Esophagus squamous epithelium (tissue), 4 donors: ENCODE results near the gene FOXJ3.

Experiments
- POLR2A ChIP-seq, 4 donors: fragments of 450-650 bp; IDR thresholded peaks; one replicate each; pipeline ENCODE4 v1.6.1; 2017; ENCODE audit warnings: antibody characterized with exemption in 4 of 4, mild to moderate bottlenecking in 4 of 4, moderate library complexity in 3 of 4
- TF ChIP-seq, protein P1 (sequence below), 6 experiments: fragments of 450-650 bp in 4 of 6; fragments of 200-600 bp in 2 of 6; sonication (generic) in 2 of 6; IDR thresholded peaks; one replicate each; pipeline ENCODE4 v1.5.1; 2016 to 2019; ENCODE audit warnings: antibody characterized with exemption in 6 of 6, mild to moderate bottlenecking in 4 of 6, moderate library complexity in 4 of 6

DNA sequence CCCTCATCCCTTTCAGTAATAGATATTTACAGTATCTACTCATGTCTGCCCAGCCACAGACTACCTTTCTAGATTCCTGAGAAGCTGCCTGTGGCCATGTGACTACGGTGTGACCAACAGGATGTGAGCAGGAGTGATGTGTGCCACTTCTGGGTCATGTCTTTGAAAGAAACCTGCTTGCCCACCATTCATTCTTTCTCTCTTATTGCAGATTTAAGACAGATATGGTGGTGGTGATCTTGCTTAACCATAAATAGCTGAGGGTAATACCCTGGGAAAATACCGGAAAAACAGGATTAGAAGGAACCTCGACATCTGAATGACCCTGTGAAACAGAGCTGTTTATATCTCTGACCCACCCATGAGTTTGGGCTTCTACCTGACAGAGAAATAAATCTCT lies 128.9 kb downstream of the FOXJ3 start:
- TF ChIP-seq, protein P1, sequence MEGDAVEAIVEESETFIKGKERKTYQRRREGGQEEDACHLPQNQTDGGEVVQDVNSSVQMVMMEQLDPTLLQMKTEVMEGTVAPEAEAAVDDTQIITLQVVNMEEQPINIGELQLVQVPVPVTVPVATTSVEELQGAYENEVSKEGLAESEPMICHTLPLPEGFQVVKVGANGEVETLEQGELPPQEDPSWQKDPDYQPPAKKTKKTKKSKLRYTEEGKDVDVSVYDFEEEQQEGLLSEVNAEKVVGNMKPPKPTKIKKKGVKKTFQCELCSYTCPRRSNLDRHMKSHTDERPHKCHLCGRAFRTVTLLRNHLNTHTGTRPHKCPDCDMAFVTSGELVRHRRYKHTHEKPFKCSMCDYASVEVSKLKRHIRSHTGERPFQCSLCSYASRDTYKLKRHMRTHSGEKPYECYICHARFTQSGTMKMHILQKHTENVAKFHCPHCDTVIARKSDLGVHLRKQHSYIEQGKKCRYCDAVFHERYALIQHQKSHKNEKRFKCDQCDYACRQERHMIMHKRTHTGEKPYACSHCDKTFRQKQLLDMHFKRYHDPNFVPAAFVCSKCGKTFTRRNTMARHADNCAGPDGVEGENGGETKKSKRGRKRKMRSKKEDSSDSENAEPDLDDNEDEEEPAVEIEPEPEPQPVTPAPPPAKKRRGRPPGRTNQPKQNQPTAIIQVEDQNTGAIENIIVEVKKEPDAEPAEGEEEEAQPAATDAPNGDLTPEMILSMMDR (IDR thresholded peaks at IDR 0.05): no peak
- TF ChIP-seq POLR2A (IDR thresholded peaks at IDR 0.05): no peak
